B cell (primary cell): ENCODE measurements around the gene B3GAT3. TPM values are rescaled to one million over a fixed set of nuclear protein-coding genes. Genes with fewer than 3 reads are reported as not detected.

Source experiments
- ATAC-seq: fragments of 200-7000 bp; cut with Tn5 transposase; one replicate; pipeline ENCODE4 v1.10.0; 2021; ENCODE audit warnings: low read depth, mild to moderate bottlenecking, moderate number of reproducible peaks, moderate library complexity
- CTCF ChIA-PET: fragments of 350-600 bp; sonication (Branson Sonifier 250); formaldehyde crosslinking; loops from one replicate; lab custom pipeline; 2021; ENCODE audit warnings: antibody characterized with exemption, inconsistent platforms; lab: Charles Lee
- POLR2A ChIA-PET: fragments of 350-600 bp; sonication (Branson Sonifier 250); formaldehyde crosslinking; loops from one replicate; lab custom pipeline; 2021; ENCODE audit warnings: antibody characterized with exemption; lab: Charles Lee
- DNase-seq: peaks from one replicate; pipeline ENCODE4 v3.0.0; 2013
- H2AFZ ChIP-seq: 2 replicates; pipeline ENCODE4 v1.6.1; 2012; ENCODE audit warnings: mild to moderate bottlenecking, low read depth, low read length; ENCODE audit not compliant: insufficient read depth, poor library complexity, severe bottlenecking
- H3K27ac ChIP-seq, 2 donors: 1 replicate in 1 of 2; 2 replicates in 1 of 2; pipeline ENCODE4 v1.5.1; 2012 to 2013; ENCODE audit warnings: low read length in 2 of 2, mild to moderate bottlenecking in 2 of 2, moderate library complexity in 1 of 2
- H3K27me3 ChIP-seq, 4 experiments: fragments of 200-600 bp in 1 of 4; sonication (generic) in 1 of 4; replicated peaks in 1 of 4; 1 replicate in 2 of 4; 2 replicates in 2 of 4; pipeline versions ENCODE4 v1.6.1 to v1.7.0; 2013 to 2016; ENCODE audit warnings: low read length in 3 of 4, mild to moderate bottlenecking in 2 of 4, mixed read lengths in 1 of 4, moderate library complexity in 1 of 4; ENCODE audit not compliant: insufficient read depth in 4 of 4, control insufficient read depth in 3 of 4; ENCODE audit errors: control extremely low read depth in 1 of 4
- H3K36me3 ChIP-seq, 2 experiments: replicated peaks in 1 of 2; 1 replicate in 1 of 2; 2 replicates in 1 of 2; pipeline versions ENCODE4 v1.6.1 to v1.7.1; 2013; ENCODE audit warnings: low read length in 1 of 2; ENCODE audit not compliant: insufficient read depth in 2 of 2, control insufficient read depth in 1 of 2; ENCODE audit errors: control extremely low read depth in 1 of 2, extremely low read depth in 1 of 2
- H3K4me1 ChIP-seq, 2 donors: fragments of 200-600 bp in 1 of 2; sonication (generic) in 1 of 2; 1 replicate in 1 of 2; 2 replicates in 1 of 2; pipeline versions ENCODE4 v1.5.1 to v1.6.1; 2013 to 2017; ENCODE audit warnings: low read length in 2 of 2; ENCODE audit not compliant: control insufficient read depth in 2 of 2, insufficient read depth in 2 of 2
- H3K4me2 ChIP-seq: replicated peaks from 2 replicates; pipeline ENCODE3; 2012; ENCODE audit warnings: mild to moderate bottlenecking, low read depth, low read length; ENCODE audit not compliant: poor library complexity, severe bottlenecking
- H3K4me3 ChIP-seq, 5 experiments: fragments of 200-600 bp in 1 of 5; sonication (generic) in 1 of 5; 1 replicate in 3 of 5; 2 replicates in 2 of 5; pipeline versions ENCODE4 v1.5.1 to v1.7.0; 2011 to 2016; ENCODE audit warnings: low read length in 4 of 5, mild to moderate bottlenecking in 4 of 5, low read depth in 2 of 5, control low read depth in 1 of 5, moderate library complexity in 1 of 5; ENCODE audit not compliant: insufficient read depth in 1 of 5; ENCODE audit errors: control extremely low read depth in 1 of 5, extremely low read depth in 1 of 5
- H3K79me2 ChIP-seq: fragments of 200-600 bp; sonication (generic); one replicate; pipeline ENCODE4 v1.6.0; 2016; ENCODE audit warnings: low read length; ENCODE audit not compliant: control insufficient read depth, insufficient read depth
- H3K9ac ChIP-seq: fragments of 200-600 bp; sonication (generic); 2 replicates; pipeline ENCODE4 v1.6.1; 2017; ENCODE audit warnings: mild to moderate bottlenecking, low read length, moderate library complexity
- H3K9me3 ChIP-seq, 3 donors: one replicate each; pipeline versions ENCODE4 v1.6.1 to v1.7.1; 2013; ENCODE audit warnings: low read length in 2 of 3; ENCODE audit not compliant: control insufficient read depth in 2 of 3, insufficient read depth in 1 of 3; ENCODE audit errors: control extremely low read depth in 1 of 3
- H4K20me1 ChIP-seq: 2 replicates; pipeline ENCODE4 v1.6.0; 2012; ENCODE audit warnings: mild to moderate bottlenecking, low read length; ENCODE audit not compliant: insufficient read depth, control insufficient read depth, poor library complexity, severe bottlenecking
- H3K27ac Mint-ChIP-seq: one replicate; pipeline ENCODE4 v1.8.0; 2021; ENCODE audit warnings: mixed read lengths
- H3K27me3 Mint-ChIP-seq: one replicate; pipeline ENCODE4 v1.8.0; 2021; ENCODE audit warnings: mixed read lengths
- H3K4me1 Mint-ChIP-seq: one replicate; pipeline ENCODE4 v1.8.0; 2021; ENCODE audit warnings: mixed read lengths
- H3K4me3 Mint-ChIP-seq: one replicate; pipeline ENCODE4 v1.8.0; 2021; ENCODE audit warnings: mixed read lengths
- H3K9me3 Mint-ChIP-seq: one replicate; pipeline ENCODE4 v1.8.0; 2022; ENCODE audit warnings: mixed read lengths; ENCODE audit not compliant: insufficient read depth
- CTCF ChIP-seq: fragments of 200-600 bp; IDR thresholded peaks from one replicate; pipeline ENCODE4 v1.8.0; 2022; ENCODE audit warnings: antibody characterized with exemption, mild to moderate bottlenecking
- EZH2 ChIP-seq: IDR thresholded peaks from 2 replicates; pipeline ENCODE4 v1.6.1; 2012; ENCODE audit warnings: borderline replicate concordance, low read depth, mild to moderate bottlenecking, moderate library complexity, low read length; ENCODE audit not compliant: insufficient read depth, poor library complexity, severe bottlenecking
- WGBS: methylation state at CpG from one replicate; pipeline ENCODE4 v1.1.5; 2013; ENCODE audit warnings: missing lambda C conversion rate; ENCODE audit not compliant: insufficient coverage; 5-methylcytosine and 5-hydroxymethylcytosine counted together
- intact Hi-C: fragments of 100-400 bp; cut with micrococcal nuclease; formaldehyde crosslinking; loops from one replicate; pipeline ENCODE4 v1.10.0; 2022
- polyA plus RNA-seq: library from polyadenylated mRNA; depleted of rRNA; stranded (reverse); fragments of >200 nt; gene quantifications from 2 replicates; pipeline ENCODE4 v1.2.3, GENCODE V29; 2012
- total RNA-seq, 2 donors: library from RNA; stranded (reverse); fragments of 120-200 nt in 1 of 2; gene quantifications; 1 replicate in 1 of 2; 2 replicates in 1 of 2; pipeline versions ENCODE4 v1.2.3 to v1.2.4, GENCODE V29; 2013 to 2022

B3GAT3 gene
- total and polyA plus RNA-seq, 2 donors (not counting 1 experiment from before 2014, with no cell fraction given) = 66.6 to 89.3 TPM

GRCh38 chr11:62665075-62665598 lies 43.4 kb upstream of the B3GAT3 start, which contains the start of the genes C11orf98 and CSKMT:
Gene C11orf98 (minus strand): TSS chr11:62665210. CDS start chr11:62665169, 41 bp downstream.
Gene CSKMT (plus strand): TSS chr11:62665312. CDS start chr11:62665880, 568 bp downstream.
- no peaks in the 10 kb centered on the region for H3K9me3 ChIP-seq
- DNase-seq = peak; percentile 95
- WGBS = under 1% methylated on average over 46 of the region's 47 CpGs
- peaks cover 50% of the 10 kb centered on the region for H3K79me2 ChIP-seq
- ATAC-seq = peak; percentile 90
- peaks cover 17 to 35% of the 10 kb centered on the region in 2 donors for H3K4me1 ChIP-seq
- H3K4me2 ChIP-seq = peak within 1 kb of the TSS; percentile 78
- H3K27ac ChIP-seq = peak within 1 kb of the TSS; percentile 73 to 81
- Mint-ChIP-seq H3K4me1 (peaks cover 45% of the 10 kb centered on the region), H3K4me3 (peak within 1 kb of the TSS; percentile 97), H3K9me3 (no peaks in the 10 kb centered on the region), H3K27ac (peak within 1 kb of the TSS; percentile 93), H3K27me3 (no peaks in the 10 kb centered on the region)
- intact Hi-C loops = loop anchor here (1.0 to 2.0 kb wide), 7 partner anchors 12 to 74 kb away; partner anchors contain the start of genes EML3, GANAB, INTS5 and TUT1
- peak within 1 kb of the TSS; percentile 79 to 98 (median 91) for H3K4me3 ChIP-seq
- no peak for TF ChIP-seq EZH2
- TF ChIP-seq CTCF = no peak
- CTCF ChIA-PET = interaction anchor here (0.6 to 2.0 kb wide), 17 partner anchors 10 to 241 kb away, joined by 3 to 17 read pairs (median 4); partner anchors contain the start of genes B3GAT3, INTS5 and TUT1
- no peaks in the 10 kb centered on the region for H3K27me3 ChIP-seq
- peaks cover 5 to 19% of the 10 kb centered on the region in 2 experiments for H3K36me3 ChIP-seq
- H4K20me1 ChIP-seq = peaks cover 9% of the 10 kb centered on the region
- H2AFZ ChIP-seq = peak within 1 kb of the TSS; percentile 96
- POLR2A ChIA-PET = interaction anchor here (0.6 to 3.6 kb wide), 29 partner anchors 8 to 1543 kb away, joined by 3 to 62 read pairs (median 6); partner anchors contain the start of genes B3GAT3, BSCL2, EEF1G and GANAB
- peak within 1 kb of the TSS; percentile 82 for H3K9ac ChIP-seq
